Cardiac muscle cell (in vitro differentiated cells and primary cell): ENCODE measurements around the gene ZNF598. TPM values are rescaled to one million over a fixed set of nuclear protein-coding genes. Genes with fewer than 3 reads are reported as not detected.

ENCODE experiments used
- DNase-seq, 2 donors: peaks; one replicate each; pipeline versions ENCODE4 v3.0.0 to v3.0.0-alpha.2; 2010 to 2017; ENCODE audit warnings: low read depth in 1 of 2, low spot score in 1 of 2
- H3K27ac ChIP-seq: fragments of 200-600 bp; sonication (generic); 2 replicates; pipeline ENCODE4 v1.5.1; 2016
- H3K27me3 ChIP-seq: fragments of 200-600 bp; sonication (generic); 2 replicates; pipeline ENCODE4 v1.6.0; 2016; ENCODE audit warnings: control low read depth
- H3K36me3 ChIP-seq: fragments of 200-600 bp; sonication (generic); 2 replicates; pipeline ENCODE4 v1.5.1; 2016; ENCODE audit warnings: control low read depth
- H3K4me1 ChIP-seq: fragments of 200-600 bp; sonication (generic); 2 replicates; pipeline ENCODE4 v1.8.1; 2017; ENCODE audit warnings: low read depth, mild to moderate bottlenecking, mixed run types
- H3K4me3 ChIP-seq: fragments of 200-600 bp; sonication (generic); 2 replicates; pipeline ENCODE4 v1.5.1; 2016; ENCODE audit warnings: mild to moderate bottlenecking
- H3K9me3 ChIP-seq: fragments of 200-600 bp; sonication (generic); 2 replicates; pipeline ENCODE4 v1.5.1; 2017; ENCODE audit warnings: low read depth, mild to moderate bottlenecking, control low read depth
- polyA plus RNA-seq: library from polyadenylated mRNA; unstranded; fragments of >200 nt; fragmentation: Nextera tagmentation; extraction: Ambion mirVana; gene quantifications from 2 replicates; pipeline ENCODE4 v1.2.1, GENCODE V29; 2016
- total RNA-seq: library from RNA; depleted of rRNA; stranded (reverse); fragments of >200 nt; gene quantifications from 2 replicates; pipeline ENCODE4 v1.2.3, GENCODE V29; 2016
- TF ChIP-seq, protein P1 (sequence below): IDR thresholded peaks from 2 replicates; pipeline ENCODE4 v1.5.1; 2012; ENCODE audit warnings: low read depth, mild to moderate bottlenecking, low read length

Gene ZNF598
- total and polyA plus RNA-seq, 2 experiments from 2014 or later, result 28.8 to 50.4 TPM

DNA sequence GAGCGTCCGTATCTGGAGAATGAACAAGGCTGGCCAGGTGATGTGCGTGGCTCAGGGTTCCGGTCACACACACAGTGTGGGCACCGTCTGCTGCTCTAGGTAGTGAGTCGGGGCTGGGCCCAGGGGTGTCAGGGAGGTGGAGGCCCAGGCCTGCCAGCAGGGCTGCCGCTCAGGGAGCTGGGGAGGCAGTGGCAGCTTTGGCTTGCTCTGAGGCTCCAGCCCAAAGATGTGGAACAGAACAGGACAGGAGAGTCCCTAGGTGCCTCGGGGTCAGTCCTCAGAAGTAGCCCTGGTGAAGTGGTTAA lies 33.5 kb downstream of the ZNF598 start:
- TF ChIP-seq, protein P1, sequence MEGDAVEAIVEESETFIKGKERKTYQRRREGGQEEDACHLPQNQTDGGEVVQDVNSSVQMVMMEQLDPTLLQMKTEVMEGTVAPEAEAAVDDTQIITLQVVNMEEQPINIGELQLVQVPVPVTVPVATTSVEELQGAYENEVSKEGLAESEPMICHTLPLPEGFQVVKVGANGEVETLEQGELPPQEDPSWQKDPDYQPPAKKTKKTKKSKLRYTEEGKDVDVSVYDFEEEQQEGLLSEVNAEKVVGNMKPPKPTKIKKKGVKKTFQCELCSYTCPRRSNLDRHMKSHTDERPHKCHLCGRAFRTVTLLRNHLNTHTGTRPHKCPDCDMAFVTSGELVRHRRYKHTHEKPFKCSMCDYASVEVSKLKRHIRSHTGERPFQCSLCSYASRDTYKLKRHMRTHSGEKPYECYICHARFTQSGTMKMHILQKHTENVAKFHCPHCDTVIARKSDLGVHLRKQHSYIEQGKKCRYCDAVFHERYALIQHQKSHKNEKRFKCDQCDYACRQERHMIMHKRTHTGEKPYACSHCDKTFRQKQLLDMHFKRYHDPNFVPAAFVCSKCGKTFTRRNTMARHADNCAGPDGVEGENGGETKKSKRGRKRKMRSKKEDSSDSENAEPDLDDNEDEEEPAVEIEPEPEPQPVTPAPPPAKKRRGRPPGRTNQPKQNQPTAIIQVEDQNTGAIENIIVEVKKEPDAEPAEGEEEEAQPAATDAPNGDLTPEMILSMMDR, result no peak
- H3K36me3 ChIP-seq, result peaks cover 15% of the 10 kb centered on the region
- H3K4me3 ChIP-seq, result no peak overlapping the region
- peaks cover 5% of the 10 kb centered on the region for H3K4me1 ChIP-seq
- no peak overlapping the region for H3K27ac ChIP-seq
- no peaks in the 10 kb centered on the region for H3K9me3 ChIP-seq
- DNase-seq, result no peak
- H3K27me3 ChIP-seq, result peaks cover 34% of the 10 kb centered on the region

DNA sequence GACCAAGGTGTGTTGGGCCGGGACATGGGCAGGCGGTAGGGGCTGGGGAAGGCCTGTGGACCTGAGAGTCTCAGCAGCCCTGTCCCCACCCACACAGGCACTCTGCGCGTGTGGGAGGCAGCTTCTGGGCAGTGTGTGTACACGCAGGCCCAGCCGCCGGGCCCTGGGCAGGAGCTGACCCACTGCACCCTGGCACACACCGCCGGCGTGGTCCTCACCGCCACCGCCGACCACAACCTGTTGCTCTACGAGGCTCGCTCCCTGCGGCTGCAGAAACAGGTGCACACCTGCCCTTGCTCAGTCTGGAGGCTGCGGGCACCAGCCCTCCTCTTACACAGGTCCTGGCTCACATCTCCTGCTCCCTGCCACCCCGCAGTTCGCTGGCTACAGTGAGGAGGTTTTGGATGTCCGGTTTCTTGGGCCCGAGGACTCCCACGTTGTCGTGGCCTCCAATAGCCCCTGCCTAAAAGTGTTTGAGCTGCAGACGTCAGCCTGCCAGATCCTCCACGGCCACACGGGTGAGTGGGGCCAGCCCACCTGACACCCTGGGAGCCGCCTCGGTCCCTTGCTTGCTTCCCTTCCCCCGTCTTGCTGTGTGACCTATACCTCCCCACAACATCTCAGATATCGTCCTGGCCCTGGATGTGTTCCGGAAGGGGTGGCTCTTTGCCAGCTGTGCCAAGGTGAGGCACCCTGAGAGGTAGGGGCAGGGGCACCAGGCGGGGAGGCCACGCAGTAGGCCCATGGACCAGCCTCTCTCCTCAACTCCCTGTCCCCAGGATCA lies 34.0 kb downstream of the ZNF598 start:
- Histone ChIP-seq H3K4me1 (peaks cover 5% of the 10 kb centered on the region), H3K4me3 (no peak overlapping the region), H3K27ac (no peak overlapping the region), H3K27me3 (peaks cover 29% of the 10 kb centered on the region), H3K9me3 (no peaks in the 10 kb centered on the region), H3K36me3 (peaks cover 15% of the 10 kb centered on the region)
- TF ChIP-seq, protein P1, result no peak
- DNase-seq, result no peak

DNA sequence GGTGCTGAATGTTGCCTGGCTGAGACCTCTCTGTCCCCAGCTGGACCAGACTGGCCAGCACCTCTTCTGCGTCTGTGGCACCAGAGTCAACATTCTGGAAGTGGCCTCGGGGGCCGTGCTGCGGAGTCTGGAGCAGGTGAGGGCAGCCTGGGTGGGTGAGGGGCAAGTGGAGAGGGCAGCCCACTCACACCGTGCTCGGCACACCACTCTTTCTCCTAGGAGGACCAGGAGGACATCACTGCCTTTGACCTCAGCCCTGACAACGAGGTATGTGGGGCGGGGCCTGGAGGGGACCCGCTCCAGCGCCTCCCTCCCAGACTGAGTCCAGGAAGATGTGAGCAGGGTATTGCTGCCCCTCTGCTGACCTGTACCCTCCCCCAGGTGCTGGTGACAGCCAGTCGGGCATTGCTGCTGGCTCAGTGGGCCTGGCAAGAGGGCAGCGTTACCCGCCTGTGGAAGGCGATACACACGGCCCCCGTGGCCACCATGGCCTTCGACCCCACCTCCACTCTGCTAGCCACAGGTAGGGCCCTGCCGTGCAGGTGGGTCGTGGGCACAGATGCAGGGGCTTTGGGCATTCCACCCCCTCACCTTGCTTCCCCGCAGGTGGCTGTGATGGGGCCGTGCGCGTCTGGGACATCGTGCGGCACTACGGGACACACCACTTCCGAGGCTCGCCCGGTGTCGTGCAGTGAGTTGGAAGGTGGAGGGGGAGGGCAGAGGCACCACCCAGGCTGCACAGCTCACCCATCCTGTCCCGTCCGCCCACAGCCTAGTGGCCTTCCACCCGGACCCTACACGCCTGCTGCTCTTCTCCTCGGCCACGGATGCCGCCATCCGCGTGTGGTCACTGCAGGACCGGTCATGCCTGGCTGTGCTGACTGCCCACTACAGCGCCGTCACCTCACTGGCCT lies 35.2 kb downstream of the ZNF598 start:
- DNase-seq, result no peak
- peaks cover 15% of the 10 kb centered on the region for H3K36me3 ChIP-seq
- peaks cover 5% of the 10 kb centered on the region for H3K4me1 ChIP-seq
- no peak overlapping the region for H3K4me3 ChIP-seq
- no peaks in the 10 kb centered on the region for H3K9me3 ChIP-seq
- peaks cover 17% of the 10 kb centered on the region for H3K27me3 ChIP-seq
- H3K27ac ChIP-seq, result no peak overlapping the region
- TF ChIP-seq, protein P1, result no peak

DNA sequence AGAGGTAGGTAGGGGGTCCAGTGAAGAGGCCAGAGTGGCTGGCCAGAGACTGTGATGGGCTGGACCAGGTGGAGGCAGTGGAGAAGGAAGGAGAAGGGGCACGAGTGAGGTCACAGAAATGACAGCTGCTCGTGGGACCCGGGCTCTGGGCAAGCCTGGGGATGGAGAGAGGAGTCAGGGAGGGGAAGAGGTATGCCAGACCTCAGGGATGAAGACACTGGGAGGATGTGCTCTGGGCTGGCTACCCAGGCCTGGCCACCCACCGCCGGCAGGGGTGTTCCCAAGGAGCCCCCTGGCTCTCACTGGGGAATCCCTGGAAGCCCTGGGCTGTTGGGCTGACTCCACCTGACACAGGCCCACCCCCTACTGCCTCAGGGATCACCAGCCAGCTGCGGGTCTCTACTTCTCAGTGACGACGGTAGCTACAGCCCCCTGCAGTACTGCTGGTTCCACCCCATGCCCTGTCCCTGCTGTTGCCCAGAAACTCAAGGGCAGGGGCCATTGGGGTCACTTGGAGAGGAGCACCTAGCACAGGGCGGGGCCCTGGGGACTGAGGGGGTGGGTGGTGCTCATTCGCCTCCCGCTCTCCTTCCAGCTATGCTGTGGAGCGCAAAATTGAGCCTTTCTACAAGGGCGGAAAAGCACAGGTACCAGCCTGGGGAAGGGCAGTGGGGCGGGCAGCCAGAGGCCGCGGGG lies 36.0 kb downstream of the ZNF598 start:
- no peak overlapping the region for H3K27ac ChIP-seq
- H3K36me3 ChIP-seq, result peaks cover 15% of the 10 kb centered on the region
- no peak for DNase-seq
- no peak overlapping the region for H3K4me3 ChIP-seq
- H3K27me3 ChIP-seq, result peaks cover 9% of the 10 kb centered on the region
- H3K9me3 ChIP-seq, result no peaks in the 10 kb centered on the region
- peaks cover 5% of the 10 kb centered on the region for H3K4me1 ChIP-seq
- TF ChIP-seq, protein P1, result no peak

DNA sequence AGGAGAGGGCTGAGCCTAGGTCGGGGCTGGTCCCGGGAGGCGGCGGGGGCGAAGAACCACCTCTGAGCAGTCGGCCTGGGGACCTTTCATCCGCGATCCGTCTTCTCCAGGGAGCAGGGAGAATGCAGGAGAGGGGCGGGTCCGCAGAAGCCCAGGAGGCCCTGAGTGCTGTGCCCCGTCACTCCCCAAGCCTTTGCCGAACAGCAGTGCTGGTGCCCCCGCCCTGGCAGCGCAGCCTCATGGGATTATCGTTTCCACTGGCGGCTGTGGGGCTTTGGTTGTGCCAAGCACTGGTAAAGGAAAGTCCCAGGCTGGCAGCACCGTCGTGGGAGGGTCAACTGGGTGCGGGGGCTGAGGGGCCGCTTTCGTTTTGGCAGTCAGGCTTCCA lies 37.1 kb downstream of the ZNF598 start:
- no peak for DNase-seq
- Histone ChIP-seq H3K9me3 (no peaks in the 10 kb centered on the region), H3K36me3 (peaks cover 15% of the 10 kb centered on the region), H3K27ac (no peak overlapping the region), H3K4me1 (peaks cover 5% of the 10 kb centered on the region), H3K4me3 (peak overlapping the region; percentile 78), H3K27me3 (no peaks in the 10 kb centered on the region)
- TF ChIP-seq, protein P1, result no peak
